Sigmoid colon (tissue), 7 donors: ENCODE data around the gene HCRT. TPM values are rescaled to one million over a fixed set of nuclear protein-coding genes. Genes with fewer than 3 reads are reported as not detected.

ENCODE experiments used
- DNase-seq: peaks from one replicate; pipeline ENCODE4 v3.0.0-alpha.2; 2019
- H3K27ac ChIP-seq, 4 donors: fragments of 200-600 bp; sonication (generic); one replicate each; pipeline ENCODE4 v1.5.1; 2016 to 2019; ENCODE audit warnings: mild to moderate bottlenecking in 1 of 4
- H3K27me3 ChIP-seq, 3 donors: fragments of 200-600 bp; sonication (generic); one replicate each; pipeline ENCODE4 v1.5.1; 2019; ENCODE audit warnings: mild to moderate bottlenecking in 1 of 3
- H3K36me3 ChIP-seq, 4 donors: fragments of 200-600 bp; sonication (generic); one replicate each; pipeline ENCODE4 v1.5.1; 2016 to 2019
- H3K4me1 ChIP-seq, 4 donors: fragments of 200-600 bp; sonication (generic); one replicate each; pipeline ENCODE4 v1.5.1; 2017 to 2019
- H3K4me3 ChIP-seq, 4 donors: fragments of 200-600 bp; sonication (generic); one replicate each; pipeline ENCODE4 v1.5.1; 2017 to 2019; ENCODE audit warnings: mild to moderate bottlenecking in 2 of 4, moderate library complexity in 1 of 4
- H3K9me3 ChIP-seq, 4 donors: fragments of 200-600 bp in 3 of 4; sonication (generic) in 3 of 4; one replicate each; pipeline versions ENCODE4 v1.5.1 to v1.6.1; 2013 to 2019
- EP300 ChIP-seq, 4 donors: sonication (generic); formaldehyde crosslinking; IDR thresholded peaks; one replicate each; pipeline ENCODE4 v1.6.1; 2017; ENCODE audit warnings: antibody characterized with exemption in 4 of 4
- POLR2A ChIP-seq, 2 donors: fragments of 450-650 bp; IDR thresholded peaks; one replicate each; pipeline ENCODE4 v1.6.1; 2016; ENCODE audit warnings: antibody characterized with exemption in 2 of 2, mild to moderate bottlenecking in 2 of 2, moderate library complexity in 2 of 2
- POLR2AphosphoS5 ChIP-seq, 4 donors: sonication (generic); formaldehyde crosslinking; IDR thresholded peaks; one replicate each; pipeline ENCODE4 v1.6.1; 2017; ENCODE audit warnings: antibody characterized with exemption in 4 of 4
- WGBS, 2 donors: extraction: QIAGEN DNeasy Blood & Tissue Kit; methylation state at CpG; one replicate each; pipeline ENCODE4 v1.1.7; 2013; 5-methylcytosine and 5-hydroxymethylcytosine counted together
- intact Hi-C: fragments of 100-400 bp; cut with DNase I; formaldehyde crosslinking; loops from one replicate; pipeline ENCODE4 v1.15.1; 2023
- polyA plus RNA-seq, 3 donors: library from polyadenylated mRNA; stranded (reverse); fragments of 200-250 nt; gene quantifications; one replicate each; pipeline ENCODE4 v1.2.3, GENCODE V29; 2013
- total RNA-seq, 4 donors: library from RNA; depleted of rRNA; stranded (reverse); fragments of >200 nt; gene quantifications; one replicate each; pipeline ENCODE4 v1.1.0, GENCODE V29; 2016
- TF ChIP-seq, protein P1 (sequence below), 4 experiments: fragments of 450-650 bp in 3 of 4; fragments of 200-600 bp in 1 of 4; IDR thresholded peaks; one replicate each; pipeline ENCODE4 v1.5.1; 2016 to 2019; ENCODE audit warnings: antibody characterized with exemption in 4 of 4, mild to moderate bottlenecking in 3 of 4, moderate library complexity in 2 of 4
- donor health status: healthy with polysubstance abuse.
- donor health status: Bipolar disorder and iron deficiency.
- donor health status: healthy.

The HCRT gene
- total and polyA plus RNA-seq, 7 donors, result not detected

DNA sequence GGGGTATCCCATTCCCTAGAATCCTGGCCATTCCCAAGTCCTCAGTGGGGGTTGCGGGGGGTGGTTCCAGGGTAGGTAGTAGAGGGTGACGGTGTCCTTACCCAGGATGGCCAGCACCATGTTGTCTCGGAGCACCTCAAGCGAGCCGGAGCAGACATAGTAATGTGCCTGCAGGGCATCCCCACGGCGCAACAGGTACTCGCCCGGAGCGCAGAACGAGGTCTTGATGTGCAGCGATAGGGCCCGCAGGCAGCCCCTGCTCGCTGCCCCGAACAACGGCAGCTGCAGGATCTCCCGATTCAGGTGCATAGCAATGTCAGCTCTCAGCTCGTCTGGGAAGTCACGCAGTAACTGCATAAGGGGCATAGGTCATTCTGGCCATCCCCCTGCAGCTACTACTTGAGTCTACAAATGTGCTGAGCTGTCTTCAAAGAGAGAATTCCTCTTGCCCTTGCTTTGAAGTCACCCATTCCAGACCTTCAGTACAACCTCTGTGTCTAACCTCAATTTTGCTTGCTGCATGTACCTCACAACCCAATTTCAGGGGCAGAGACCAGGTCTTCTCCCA is 19.0 kb downstream of the HCRT start:
- WGBS, 2 donors, result 92 to 94% methylated on average over 19 of the region's 19 CpGs
- Histone ChIP-seq H3K4me3 (no peak overlapping the region), H3K4me1 (no peaks in the 10 kb centered on the region), H3K27me3 (no peaks in the 10 kb centered on the region), H3K27ac (no peak overlapping the region), H3K9me3 (no peaks in the 10 kb centered on the region), H3K36me3 (no peaks in the 10 kb centered on the region)
- DNase-seq, result no peak
- intact Hi-C loops, result no loop called here
- TF ChIP-seq EP300 (IDR thresholded peaks at IDR 0.05), result no peak
- TF ChIP-seq, protein P1, sequence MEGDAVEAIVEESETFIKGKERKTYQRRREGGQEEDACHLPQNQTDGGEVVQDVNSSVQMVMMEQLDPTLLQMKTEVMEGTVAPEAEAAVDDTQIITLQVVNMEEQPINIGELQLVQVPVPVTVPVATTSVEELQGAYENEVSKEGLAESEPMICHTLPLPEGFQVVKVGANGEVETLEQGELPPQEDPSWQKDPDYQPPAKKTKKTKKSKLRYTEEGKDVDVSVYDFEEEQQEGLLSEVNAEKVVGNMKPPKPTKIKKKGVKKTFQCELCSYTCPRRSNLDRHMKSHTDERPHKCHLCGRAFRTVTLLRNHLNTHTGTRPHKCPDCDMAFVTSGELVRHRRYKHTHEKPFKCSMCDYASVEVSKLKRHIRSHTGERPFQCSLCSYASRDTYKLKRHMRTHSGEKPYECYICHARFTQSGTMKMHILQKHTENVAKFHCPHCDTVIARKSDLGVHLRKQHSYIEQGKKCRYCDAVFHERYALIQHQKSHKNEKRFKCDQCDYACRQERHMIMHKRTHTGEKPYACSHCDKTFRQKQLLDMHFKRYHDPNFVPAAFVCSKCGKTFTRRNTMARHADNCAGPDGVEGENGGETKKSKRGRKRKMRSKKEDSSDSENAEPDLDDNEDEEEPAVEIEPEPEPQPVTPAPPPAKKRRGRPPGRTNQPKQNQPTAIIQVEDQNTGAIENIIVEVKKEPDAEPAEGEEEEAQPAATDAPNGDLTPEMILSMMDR (IDR thresholded peaks at IDR 0.05), result no peak
- no peak for TF ChIP-seq POLR2A (IDR thresholded peaks at IDR 0.05)
- no peak for TF ChIP-seq POLR2AphosphoS5 (IDR thresholded peaks at IDR 0.05)

DNA sequence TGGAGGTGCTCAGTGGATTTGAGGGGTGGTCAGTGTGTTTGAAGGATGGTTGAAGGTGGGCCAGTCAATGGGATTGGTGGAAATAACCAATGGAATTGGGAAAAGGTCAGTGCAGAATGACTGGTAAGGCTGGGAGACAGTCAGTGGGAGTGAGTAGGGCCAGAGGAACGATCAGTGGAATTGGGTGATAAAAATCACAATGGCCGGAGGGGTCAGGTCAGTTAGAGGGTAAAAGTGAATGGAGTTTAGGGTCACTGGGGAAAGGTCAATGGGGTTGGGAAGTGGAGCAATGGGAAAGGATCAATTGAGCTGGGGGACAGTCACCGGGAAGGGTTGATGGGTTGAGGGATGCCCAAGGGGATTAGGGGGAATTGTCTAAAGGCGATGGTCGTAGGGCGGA is 19.5 kb downstream of the HCRT start:
- H3K27ac ChIP-seq, result no peak overlapping the region
- TF ChIP-seq POLR2A (IDR thresholded peaks at IDR 0.05), result no peak
- TF ChIP-seq, protein P1 (IDR thresholded peaks at IDR 0.05), result no peak
- TF ChIP-seq EP300 (IDR thresholded peaks at IDR 0.05), result no peak
- no peak for TF ChIP-seq POLR2AphosphoS5 (IDR thresholded peaks at IDR 0.05)
- H3K4me1 ChIP-seq, result no peaks in the 10 kb centered on the region
- WGBS, 2 donors, result 91 to 92% methylated on average over 6 of the region's 6 CpGs
- no peaks in the 10 kb centered on the region for H3K9me3 ChIP-seq
- H3K36me3 ChIP-seq, result no peaks in the 10 kb centered on the region
- intact Hi-C loops, result no loop called here
- H3K27me3 ChIP-seq, result no peaks in the 10 kb centered on the region
- DNase-seq, result no peak
- no peak overlapping the region for H3K4me3 ChIP-seq

DNA sequence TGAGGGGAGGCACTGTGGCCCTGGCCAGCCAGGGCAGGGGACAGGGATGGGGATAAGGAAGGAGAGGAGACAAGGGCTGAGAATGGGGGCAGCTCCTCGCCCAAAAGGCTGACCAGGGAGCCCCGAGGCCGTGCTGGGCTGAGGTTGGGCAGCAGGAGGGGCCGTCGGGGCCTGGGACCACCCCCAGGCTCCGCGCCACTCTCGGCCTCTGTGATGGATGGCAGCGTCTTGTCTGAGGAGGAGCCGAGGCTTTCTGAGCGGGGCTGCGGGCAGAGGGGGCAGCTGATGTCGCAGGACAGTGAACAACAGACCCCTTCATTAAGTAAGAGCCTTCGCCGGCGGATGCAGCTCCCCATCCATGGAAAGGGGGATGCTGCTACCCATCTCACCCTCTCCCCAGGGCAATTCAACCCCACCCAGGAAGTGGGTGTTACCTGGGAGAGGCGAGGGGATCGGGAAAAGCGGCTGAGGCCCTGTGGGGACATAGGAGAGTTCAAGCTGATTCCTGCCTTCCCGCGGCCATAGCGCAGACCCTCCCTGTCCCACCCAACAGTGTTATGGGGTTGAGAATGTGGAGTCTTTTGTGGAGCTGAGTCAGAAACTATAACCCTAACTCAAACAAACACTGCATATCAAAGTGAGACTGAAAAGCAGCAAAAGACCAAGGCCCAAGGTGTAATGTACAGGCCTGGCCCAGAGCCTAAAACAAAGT is 21.4 kb downstream of the HCRT start:
- H3K36me3 ChIP-seq, result no peaks in the 10 kb centered on the region
- WGBS, 2 donors, result 65 to 72% methylated on average over 22 of the region's 22 CpGs
- intact Hi-C loops, result no loop called here
- H3K4me1 ChIP-seq, result no peaks in the 10 kb centered on the region
- H3K27ac ChIP-seq, result no peak overlapping the region
- TF ChIP-seq, protein P1 (IDR thresholded peaks at IDR 0.05), result no peak
- TF ChIP-seq POLR2AphosphoS5 (IDR thresholded peaks at IDR 0.05), result no peak
- TF ChIP-seq EP300 (IDR thresholded peaks at IDR 0.05), result no peak
- TF ChIP-seq POLR2A (IDR thresholded peaks at IDR 0.05), result no peak
- no peak overlapping the region for H3K4me3 ChIP-seq
- DNase-seq, result no peak
- H3K9me3 ChIP-seq, result no peaks in the 10 kb centered on the region
- no peaks in the 10 kb centered on the region for H3K27me3 ChIP-seq

DNA sequence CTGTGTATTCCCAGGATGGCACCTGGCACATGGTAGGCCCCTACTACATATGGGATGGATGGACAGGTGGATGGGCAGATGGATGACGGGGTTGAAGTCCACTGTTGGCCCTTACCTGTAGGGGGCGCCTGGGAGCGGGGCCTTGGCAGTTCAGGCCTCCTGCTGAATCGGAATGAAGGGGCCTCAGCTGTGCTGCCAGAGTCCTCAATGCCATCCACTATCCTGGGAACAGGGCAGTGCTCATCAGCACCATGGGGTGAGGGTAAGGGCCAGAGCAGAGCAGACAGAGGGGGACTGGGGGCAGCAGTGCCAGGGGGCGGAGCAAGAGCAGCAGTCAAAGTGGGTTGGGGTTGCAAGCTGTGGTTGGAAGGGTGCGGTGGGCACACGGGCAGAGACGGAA is 22.1 kb downstream of the HCRT start:
- Histone ChIP-seq H3K36me3 (no peaks in the 10 kb centered on the region), H3K9me3 (no peaks in the 10 kb centered on the region), H3K27me3 (no peaks in the 10 kb centered on the region), H3K4me3 (no peak overlapping the region), H3K27ac (no peak overlapping the region), H3K4me1 (no peaks in the 10 kb centered on the region)
- TF ChIP-seq POLR2A (IDR thresholded peaks at IDR 0.05) (no peak), POLR2AphosphoS5 (IDR thresholded peaks at IDR 0.05) (no peak), EP300 (IDR thresholded peaks at IDR 0.05) (no peak)
- TF ChIP-seq, protein P1 (IDR thresholded peaks at IDR 0.05), result no peak
- no peak for DNase-seq
- 58 to 63% methylated on average over 8 of the region's 8 CpGs for WGBS, 2 donors
- intact Hi-C loops, result no loop called here
